ENCODE results near the gene SOX9. TPM values are rescaled to one million over a fixed set of nuclear protein-coding genes. Genes with fewer than 3 reads are reported as not detected.
A peak's percentile ranks its signal among the peaks of the same experiment; 100 is the strongest.

The SOX9 gene
- total RNA-seq, result not detected

DNA sequence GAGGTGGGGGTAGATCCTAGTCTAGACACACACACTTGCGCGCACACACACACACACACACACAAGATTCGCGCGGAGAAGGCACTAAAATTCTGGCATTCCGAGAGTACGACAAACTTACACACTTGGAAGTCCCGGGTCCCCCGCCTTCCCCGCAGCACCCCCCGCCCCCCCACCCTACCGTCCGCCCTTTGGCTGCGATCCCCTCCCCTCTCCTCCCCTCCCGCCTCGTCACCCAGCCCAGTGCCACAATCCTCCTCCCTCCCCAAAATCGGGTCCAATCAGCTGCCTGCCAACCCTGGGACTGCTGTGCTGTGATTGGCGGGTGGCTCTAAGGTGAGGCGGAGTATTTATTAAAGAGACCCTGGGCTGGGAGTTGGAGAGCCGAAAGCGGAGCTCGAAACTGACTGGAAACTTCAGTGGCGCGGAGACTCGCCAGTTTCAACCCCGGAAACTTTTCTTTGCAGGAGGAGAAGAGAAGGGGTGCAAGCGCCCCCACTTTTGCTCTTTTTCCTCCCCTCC is at the start of gene SOX9:
SOX9 (plus strand) TSS at position 379 of the 522 bp plus-strand sequence. CDS start 372 bp downstream, outside the sequence.
- CTCF ChIA-PET, result no interaction called here
- peaks cover 4% of the 10 kb centered on the region for H3K4me1 Mint-ChIP-seq
- H3K27me3 Mint-ChIP-seq, result peaks cover 78% of the 10 kb centered on the region
- no peak within 1 kb of the TSS for H3K4me3 Mint-ChIP-seq
- H3K9me3 Mint-ChIP-seq (ENCODE audit: low read depth), result no peaks in the 10 kb centered on the region
- no peak for DNase-seq
- H3K27ac Mint-ChIP-seq, result peak within 1 kb of the TSS; percentile 54
- ATAC-seq, result no peak
- peaks cover 10% of the 10 kb centered on the region for H3K36me3 Mint-ChIP-seq

DNA sequence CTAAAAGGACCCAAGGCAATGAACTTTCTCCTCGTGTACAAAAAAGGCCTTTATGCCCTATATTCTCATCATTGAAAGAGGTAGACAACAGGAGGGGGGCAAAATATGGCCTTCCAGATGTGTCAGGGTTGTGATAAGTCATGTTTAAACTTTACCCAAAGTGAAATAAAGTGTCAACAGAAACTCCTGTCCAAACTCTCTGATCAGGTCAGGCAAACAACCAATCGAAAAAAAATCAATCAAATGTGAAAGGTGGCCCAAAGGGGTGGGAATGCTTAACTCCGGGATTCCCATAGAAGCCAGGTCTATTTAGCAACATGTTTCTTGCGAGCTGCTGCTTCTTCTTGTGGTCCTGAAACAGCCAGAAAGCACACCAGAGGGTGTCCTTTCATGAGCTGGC is 49.5 kb upstream of the SOX9 start:
- peaks cover under 1% of the 10 kb centered on the region for H3K9me3 Mint-ChIP-seq (ENCODE audit: low read depth)
- no peak overlapping the region for H3K27ac Mint-ChIP-seq
- no peak overlapping the region for H3K4me3 Mint-ChIP-seq
- DNase-seq (no peak), ATAC-seq (no peak)
- H3K4me1 Mint-ChIP-seq, result no peaks in the 10 kb centered on the region
- CTCF ChIA-PET, result no interaction called here
- no peaks in the 10 kb centered on the region for H3K27me3 Mint-ChIP-seq
- H3K36me3 Mint-ChIP-seq, result no peaks in the 10 kb centered on the region

DNA sequence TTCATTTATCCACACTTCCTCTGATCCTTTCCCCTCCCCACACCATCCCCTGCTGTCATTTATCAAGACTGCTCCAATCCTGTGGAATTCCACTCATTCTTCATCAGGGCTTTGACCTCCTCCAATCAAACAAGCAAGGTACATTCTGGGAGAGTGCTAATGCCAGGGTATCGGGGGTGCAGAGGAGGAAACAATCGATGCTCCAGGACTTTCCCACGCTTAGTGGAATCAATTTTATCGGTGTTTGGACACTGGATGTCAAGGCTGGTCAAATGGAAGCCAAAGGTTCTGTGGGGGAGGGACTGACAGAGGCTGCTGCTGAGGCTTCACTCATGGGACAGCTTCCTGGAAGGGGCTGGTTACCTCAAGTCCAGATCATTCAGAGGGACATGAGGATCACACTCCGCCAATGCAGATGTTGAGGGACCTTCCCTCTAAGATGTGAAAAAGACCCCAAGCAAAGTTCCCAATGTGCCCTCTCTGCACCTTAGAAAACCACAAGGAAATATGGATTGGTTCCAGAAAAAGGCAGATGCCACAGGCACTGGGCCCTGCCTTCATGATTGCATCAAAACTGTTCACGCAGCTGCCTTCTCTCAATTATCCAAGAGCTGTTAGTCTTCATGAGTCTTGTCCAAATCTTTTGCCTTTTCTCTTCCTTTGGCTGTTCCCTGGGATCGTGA is 44.7 kb upstream of the SOX9 start:
- Mint-ChIP-seq H3K27ac (no peak overlapping the region), H3K9me3 (ENCODE audit: low read depth) (peaks cover 3% of the 10 kb centered on the region), H3K27me3 (no peaks in the 10 kb centered on the region), H3K36me3 (no peaks in the 10 kb centered on the region), H3K4me3 (no peak overlapping the region), H3K4me1 (no peaks in the 10 kb centered on the region)
- no peak for DNase-seq
- no peak for ATAC-seq
- CTCF ChIA-PET, result no interaction called here

DNA sequence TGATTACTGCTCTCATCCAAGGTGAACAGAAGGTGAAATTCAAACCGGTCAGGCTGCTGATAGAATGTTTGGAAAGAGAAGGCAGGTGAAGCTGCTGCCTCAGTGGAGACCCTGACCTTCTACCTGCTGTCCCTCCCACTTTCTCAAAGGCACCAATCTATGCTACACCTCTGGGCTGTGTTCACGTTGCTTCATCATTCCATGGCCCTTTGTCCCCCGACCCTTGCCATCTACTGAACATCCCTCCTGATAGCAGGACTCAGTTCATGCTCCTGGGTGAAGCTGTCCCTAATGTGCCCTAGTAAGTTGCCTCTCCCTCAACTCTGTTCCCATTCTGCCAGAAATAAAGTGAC is 44.2 kb upstream of the SOX9 start:
- DNase-seq (no peak), ATAC-seq (no peak)
- no peaks in the 10 kb centered on the region for H3K4me1 Mint-ChIP-seq
- H3K9me3 Mint-ChIP-seq (ENCODE audit: low read depth), result peaks cover 3% of the 10 kb centered on the region
- CTCF ChIA-PET, result no interaction called here
- no peaks in the 10 kb centered on the region for H3K27me3 Mint-ChIP-seq
- H3K4me3 Mint-ChIP-seq, result no peak overlapping the region
- no peaks in the 10 kb centered on the region for H3K36me3 Mint-ChIP-seq
- no peak overlapping the region for H3K27ac Mint-ChIP-seq

DNA sequence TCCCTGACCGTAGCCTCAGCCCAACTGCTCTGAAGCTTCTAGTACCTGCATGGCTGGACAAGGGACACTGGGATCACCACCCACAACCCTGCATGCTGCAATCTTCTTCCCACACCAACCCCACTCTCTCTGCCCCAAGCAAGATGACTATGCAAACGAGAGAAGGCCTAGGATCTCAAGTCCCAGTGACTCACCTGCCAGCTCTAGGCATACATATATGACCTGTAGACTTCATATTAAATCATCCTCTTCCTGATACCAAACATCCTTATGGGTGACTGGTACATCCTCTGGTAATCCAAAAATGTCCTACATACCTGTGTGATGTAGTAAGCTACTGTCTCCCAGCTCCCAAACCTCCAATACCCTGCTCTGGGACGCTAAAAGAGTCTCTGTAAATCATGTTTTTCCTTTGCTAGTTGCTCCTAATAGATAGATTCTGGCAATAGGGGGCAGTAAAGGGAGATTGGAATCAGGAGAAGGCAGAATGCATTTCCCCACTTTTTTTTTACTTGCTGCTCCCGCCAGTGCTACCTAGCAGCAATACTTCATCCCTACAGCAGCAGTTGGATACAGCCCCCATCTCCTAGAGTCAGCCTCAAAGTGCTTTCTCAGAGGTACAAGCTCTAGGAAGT is 43.4 kb upstream of the SOX9 start:
- H3K4me1 Mint-ChIP-seq, result no peaks in the 10 kb centered on the region
- no peak overlapping the region for H3K27ac Mint-ChIP-seq
- no peaks in the 10 kb centered on the region for H3K36me3 Mint-ChIP-seq
- ATAC-seq (no peak), DNase-seq (no peak)
- CTCF ChIA-PET, result interaction anchor here (0.6 kb wide), 1 partner anchor 818 kb away, joined by 3 read pairs; no protein-coding TSS in a partner anchor
- no peak overlapping the region for H3K4me3 Mint-ChIP-seq
- no peaks in the 10 kb centered on the region for H3K27me3 Mint-ChIP-seq
- H3K9me3 Mint-ChIP-seq (ENCODE audit: low read depth), result peaks cover 3% of the 10 kb centered on the region

DNA sequence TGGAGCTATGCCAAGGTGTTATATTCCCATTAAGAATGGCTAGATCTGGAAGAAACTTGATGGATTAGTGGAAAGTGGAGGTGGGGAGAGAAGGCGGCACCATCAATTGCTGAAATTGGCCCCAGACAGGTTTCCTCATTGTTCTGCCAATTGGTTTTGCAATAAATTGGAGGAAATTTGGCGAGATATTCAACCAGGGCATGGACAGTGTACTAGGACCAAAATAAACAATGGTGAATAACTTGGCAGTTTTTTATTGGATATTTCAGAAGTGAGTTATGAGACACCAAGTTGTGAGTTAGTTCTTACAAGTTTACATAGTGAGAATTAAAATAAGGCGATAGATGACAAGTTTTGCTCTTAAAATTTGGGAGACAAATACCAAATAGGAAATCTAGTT is 41.1 kb upstream of the SOX9 start:
- Mint-ChIP-seq H3K36me3 (no peaks in the 10 kb centered on the region), H3K4me3 (no peak overlapping the region), H3K27me3 (no peaks in the 10 kb centered on the region), H3K4me1 (no peaks in the 10 kb centered on the region), H3K9me3 (ENCODE audit: low read depth) (peaks cover 3% of the 10 kb centered on the region), H3K27ac (no peak overlapping the region)
- DNase-seq (no peak), ATAC-seq (no peak)
- CTCF ChIA-PET, result no interaction called here

DNA sequence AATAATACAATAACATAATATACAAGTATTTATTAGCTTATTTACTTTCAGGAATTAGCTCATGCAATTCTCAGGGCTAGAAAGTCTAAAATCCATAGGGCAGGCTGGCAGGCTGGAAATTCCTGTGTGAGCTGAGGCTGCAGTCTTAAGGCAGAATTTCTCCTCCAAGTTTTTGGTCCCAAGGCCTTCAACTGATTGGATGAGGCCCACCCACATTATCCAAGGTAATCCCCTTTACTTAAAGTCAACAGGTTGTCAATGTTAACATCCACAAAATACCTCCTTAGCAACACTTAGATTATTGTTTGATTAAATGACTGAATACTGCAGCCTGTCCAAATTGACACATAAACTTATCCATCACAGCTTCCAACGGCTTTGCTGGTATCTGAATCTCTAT is 32.9 kb upstream of the SOX9 start:
- Mint-ChIP-seq H3K9me3 (ENCODE audit: low read depth) (no peaks in the 10 kb centered on the region), H3K4me1 (no peaks in the 10 kb centered on the region), H3K27me3 (no peaks in the 10 kb centered on the region), H3K27ac (no peak overlapping the region), H3K36me3 (no peaks in the 10 kb centered on the region), H3K4me3 (no peak overlapping the region)
- CTCF ChIA-PET, result no interaction called here
- ATAC-seq (no peak), DNase-seq (no peak)

DNA sequence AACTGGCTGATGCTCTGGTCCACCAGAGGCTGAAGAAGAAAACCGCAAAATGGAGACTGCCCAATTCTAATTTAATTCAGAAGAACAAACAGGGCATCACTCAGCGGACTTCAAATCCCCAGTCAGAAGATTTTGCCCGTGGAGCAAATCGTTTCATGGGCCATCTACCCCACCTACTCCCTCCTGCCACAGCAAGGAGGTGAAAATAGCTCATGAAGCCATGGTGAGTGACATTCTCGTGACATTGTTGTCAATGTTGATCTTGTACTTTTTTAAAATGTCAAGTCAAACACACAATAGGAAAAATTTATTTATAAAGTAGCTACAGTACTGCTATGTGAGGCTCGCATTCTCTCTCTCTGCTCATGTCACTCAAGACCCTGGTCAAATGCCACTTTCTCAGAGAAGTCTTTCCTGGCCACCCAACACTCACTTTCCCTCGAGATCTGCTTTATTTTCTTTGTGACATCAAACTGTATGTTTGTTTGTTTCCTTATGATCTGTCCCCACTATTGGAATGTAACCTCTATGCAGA is 31.3 kb upstream of the SOX9 start:
- no peak for DNase-seq
- ATAC-seq, result no peak
- H3K4me3 Mint-ChIP-seq, result no peak overlapping the region
- no peaks in the 10 kb centered on the region for H3K36me3 Mint-ChIP-seq
- H3K27ac Mint-ChIP-seq, result no peak overlapping the region
- CTCF ChIA-PET, result no interaction called here
- no peaks in the 10 kb centered on the region for H3K27me3 Mint-ChIP-seq
- peaks cover 3% of the 10 kb centered on the region for H3K9me3 Mint-ChIP-seq (ENCODE audit: low read depth)
- H3K4me1 Mint-ChIP-seq, result no peaks in the 10 kb centered on the region

DNA sequence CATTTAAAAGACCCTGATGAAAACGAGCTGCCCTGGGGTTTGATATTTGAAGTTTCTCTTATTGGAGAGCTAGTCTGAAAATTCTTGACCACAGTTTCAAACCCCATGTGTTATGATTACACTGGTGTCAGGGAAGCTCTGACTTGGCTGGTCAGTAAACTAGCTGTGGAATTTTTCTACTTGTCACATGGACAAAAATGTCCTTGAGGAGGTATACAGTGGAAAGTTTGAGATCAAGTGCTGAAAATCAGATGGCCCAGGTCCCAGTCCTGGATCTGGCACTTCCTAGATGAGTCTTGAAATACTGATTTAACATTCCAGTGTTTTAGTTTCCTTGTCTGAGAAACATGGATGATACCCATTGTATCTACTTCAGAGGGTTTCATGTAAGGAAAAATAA is 30.7 kb upstream of the SOX9 start:
- ATAC-seq (no peak), DNase-seq (no peak)
- H3K27ac Mint-ChIP-seq, result no peak overlapping the region
- no peaks in the 10 kb centered on the region for H3K4me1 Mint-ChIP-seq
- H3K9me3 Mint-ChIP-seq (ENCODE audit: low read depth), result peaks cover 3% of the 10 kb centered on the region
- H3K4me3 Mint-ChIP-seq, result no peak overlapping the region
- H3K27me3 Mint-ChIP-seq, result no peaks in the 10 kb centered on the region
- H3K36me3 Mint-ChIP-seq, result no peaks in the 10 kb centered on the region
- CTCF ChIA-PET, result no interaction called here

DNA sequence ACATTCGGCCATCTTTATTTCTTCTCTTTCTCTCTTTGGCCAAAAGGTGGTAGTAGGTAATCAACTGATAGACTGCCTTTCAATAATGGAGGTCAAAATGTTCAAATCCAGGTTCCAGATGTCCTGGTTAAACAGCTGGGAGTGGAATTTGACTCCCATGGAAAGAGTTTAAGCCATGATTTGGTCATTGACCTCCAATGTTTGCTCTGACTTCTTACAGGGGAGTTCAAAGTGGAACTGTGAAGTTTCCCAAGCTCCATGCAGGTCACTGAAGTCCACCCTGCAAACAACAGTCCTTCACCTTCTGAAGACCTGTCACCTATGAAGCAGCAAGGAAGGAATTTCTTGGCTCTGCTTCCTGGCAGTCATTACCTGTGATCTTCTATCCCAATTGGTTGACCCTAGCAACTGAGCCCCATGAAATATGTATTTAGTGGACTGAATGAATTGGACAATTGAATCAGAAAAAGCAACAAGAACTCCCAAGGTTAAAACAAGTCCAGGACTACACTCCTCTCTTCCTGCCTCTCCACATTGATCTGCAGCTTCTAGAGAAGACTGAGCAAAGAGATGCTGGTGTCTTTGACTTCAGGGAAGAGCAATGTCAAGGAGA is 28.0 kb upstream of the SOX9 start:
- Mint-ChIP-seq H3K4me3 (no peak overlapping the region), H3K36me3 (no peaks in the 10 kb centered on the region), H3K4me1 (no peaks in the 10 kb centered on the region), H3K9me3 (ENCODE audit: low read depth) (peaks cover 8% of the 10 kb centered on the region), H3K27me3 (no peaks in the 10 kb centered on the region), H3K27ac (no peak overlapping the region)
- DNase-seq (no peak), ATAC-seq (no peak)
- CTCF ChIA-PET, result no interaction called here

DNA sequence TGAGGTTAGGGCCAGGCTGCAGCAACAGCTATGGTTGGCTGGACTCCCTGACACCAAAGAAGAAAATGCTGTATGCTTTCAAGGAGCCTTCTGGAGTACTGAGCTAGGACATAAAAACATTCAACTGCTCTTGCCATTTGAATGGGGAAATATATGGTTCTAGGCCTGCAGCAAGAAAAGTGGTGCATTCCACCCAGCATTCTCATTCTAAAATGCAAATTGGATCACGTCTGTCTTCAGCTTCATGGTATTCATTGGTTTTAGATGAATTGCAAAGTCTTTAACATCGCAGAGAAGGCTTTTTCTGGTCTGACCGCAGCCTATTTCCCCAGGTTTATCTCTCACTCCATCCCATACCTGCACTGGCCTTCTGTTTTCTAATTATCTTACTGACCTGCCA is 27.1 kb upstream of the SOX9 start:
- no peak overlapping the region for H3K4me3 Mint-ChIP-seq
- no peak for DNase-seq
- CTCF ChIA-PET, result no interaction called here
- H3K4me1 Mint-ChIP-seq, result no peaks in the 10 kb centered on the region
- H3K27ac Mint-ChIP-seq, result no peak overlapping the region
- peaks cover 8% of the 10 kb centered on the region for H3K9me3 Mint-ChIP-seq (ENCODE audit: low read depth)
- ATAC-seq, result no peak
- no peaks in the 10 kb centered on the region for H3K27me3 Mint-ChIP-seq
- no peaks in the 10 kb centered on the region for H3K36me3 Mint-ChIP-seq

DNA sequence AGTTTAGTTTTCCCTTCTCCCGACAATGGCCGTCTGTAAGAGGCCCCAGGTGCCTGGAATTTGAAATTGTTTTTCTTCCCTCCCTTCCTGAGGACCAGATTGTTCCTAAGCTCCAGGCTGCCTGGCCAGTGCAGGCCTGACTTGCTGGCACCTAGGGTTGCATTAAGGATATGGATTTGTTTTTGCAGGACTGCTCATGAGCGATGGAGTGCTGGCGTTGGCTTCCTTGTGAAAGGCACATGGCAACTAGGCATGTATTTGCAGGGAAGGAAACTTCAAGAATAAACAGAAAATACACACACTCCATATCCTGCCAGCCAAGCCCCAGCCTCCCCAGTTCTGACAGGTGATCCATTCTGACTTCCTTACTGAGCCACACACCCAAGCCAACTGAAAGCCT is 25.5 kb upstream of the SOX9 start:
- Mint-ChIP-seq H3K9me3 (ENCODE audit: low read depth) (peaks cover 8% of the 10 kb centered on the region), H3K27ac (no peak overlapping the region), H3K4me1 (no peaks in the 10 kb centered on the region), H3K27me3 (no peaks in the 10 kb centered on the region), H3K36me3 (no peaks in the 10 kb centered on the region), H3K4me3 (no peak overlapping the region)
- CTCF ChIA-PET, result no interaction called here
- DNase-seq (no peak), ATAC-seq (no peak)

DNA sequence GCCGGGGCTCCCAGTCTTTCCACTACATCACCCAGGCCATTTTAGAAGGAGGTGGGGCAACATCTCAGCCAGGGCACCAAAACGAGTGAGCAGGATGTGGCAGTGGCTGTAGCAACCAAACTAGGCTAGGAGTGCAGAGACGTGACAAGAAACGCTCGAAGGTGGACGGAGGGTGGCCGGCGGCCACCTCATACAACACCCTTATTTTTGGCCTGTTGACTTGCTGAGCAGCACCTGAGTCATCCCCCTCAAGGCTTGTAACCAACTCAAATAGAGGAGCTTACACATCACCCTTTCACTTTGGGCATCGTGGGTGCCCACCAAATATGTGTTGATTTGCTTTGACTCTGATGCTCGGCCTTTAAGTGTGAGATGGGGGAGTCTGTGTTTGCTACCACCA is 23.7 kb upstream of the SOX9 start:
- Mint-ChIP-seq H3K27me3 (no peaks in the 10 kb centered on the region), H3K27ac (no peak overlapping the region), H3K4me1 (no peaks in the 10 kb centered on the region), H3K4me3 (no peak overlapping the region), H3K36me3 (no peaks in the 10 kb centered on the region), H3K9me3 (ENCODE audit: low read depth) (peaks cover 8% of the 10 kb centered on the region)
- ATAC-seq, result no peak
- CTCF ChIA-PET, result no interaction called here
- no peak for DNase-seq

DNA sequence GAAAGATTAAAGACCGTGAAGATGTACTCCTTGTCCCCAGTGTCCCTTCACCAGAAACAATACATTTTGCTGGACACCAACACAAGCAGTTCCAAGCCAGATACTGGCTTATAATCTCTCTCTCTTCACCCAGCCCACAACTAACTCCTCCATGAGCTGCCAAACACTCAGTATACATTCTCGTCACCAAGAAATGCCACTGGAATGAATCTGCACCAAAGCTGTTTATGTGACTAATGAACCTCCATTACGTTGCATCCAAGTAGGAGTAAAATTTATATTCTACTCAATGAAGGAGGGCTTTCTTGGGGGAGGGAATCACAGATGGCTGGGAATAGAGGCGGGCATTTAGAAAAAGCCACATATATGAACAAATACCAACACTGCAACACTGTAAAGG is 20.9 kb upstream of the SOX9 start:
- ATAC-seq (no peak), DNase-seq (no peak)
- Mint-ChIP-seq H3K4me3 (no peak overlapping the region), H3K9me3 (ENCODE audit: low read depth) (peaks cover 11% of the 10 kb centered on the region), H3K4me1 (no peaks in the 10 kb centered on the region), H3K36me3 (no peaks in the 10 kb centered on the region), H3K27ac (no peak overlapping the region), H3K27me3 (no peaks in the 10 kb centered on the region)
- CTCF ChIA-PET, result no interaction called here

All from activated CD8-positive, alpha-beta memory T cell treated with anti-CD3 and anti-CD28 coated beads, Interleukin-2, amount 10 ng/mL, durations not matched to agents 7 days and 5 days (primary cell).